Amniotic epithelial cell (primary cell): ENCODE results near the gene SIRT1.
"Not testable (repeated sequence)": the region's sequence is repeated elsewhere in the genome, so short reads cannot be mapped to it uniquely, and the experiment has no call there.

Experiments used
- DNase-seq: peaks from one replicate; pipeline ENCODE4 v3.0.0-alpha.2; 2010; ENCODE audit warnings: low read depth

Gene SIRT1

GRCh38 chr10:67965456-67965855 is 81.0 kb downstream of the SIRT1 start:
- no peak for DNase-seq

- not testable (repeated sequence) for DNase-seq
Measured at GRCh38 chr10:67966035-67966434, 81.6 kb downstream of the SIRT1 start.
